Activated CD4-positive, alpha-beta T cell treated with anti-CD3 and anti-CD28 coated beads, Interleukin-10, Interleukin-2, amounts not matched to agents 100 ng/mL and 50 ng/mL, durations not matched to agents 16 hours and 8 hours (primary cell): ENCODE measurements around the gene FGF2.
"Not testable (repeated sequence)": the region's sequence is repeated elsewhere in the genome, so short reads cannot be mapped to it uniquely, and the experiment has no call there.

ENCODE experiments used
- DNase-seq: peaks from one replicate; pipeline ENCODE4 v3.0.0-alpha.2; 2020

FGF2 gene

DNA sequence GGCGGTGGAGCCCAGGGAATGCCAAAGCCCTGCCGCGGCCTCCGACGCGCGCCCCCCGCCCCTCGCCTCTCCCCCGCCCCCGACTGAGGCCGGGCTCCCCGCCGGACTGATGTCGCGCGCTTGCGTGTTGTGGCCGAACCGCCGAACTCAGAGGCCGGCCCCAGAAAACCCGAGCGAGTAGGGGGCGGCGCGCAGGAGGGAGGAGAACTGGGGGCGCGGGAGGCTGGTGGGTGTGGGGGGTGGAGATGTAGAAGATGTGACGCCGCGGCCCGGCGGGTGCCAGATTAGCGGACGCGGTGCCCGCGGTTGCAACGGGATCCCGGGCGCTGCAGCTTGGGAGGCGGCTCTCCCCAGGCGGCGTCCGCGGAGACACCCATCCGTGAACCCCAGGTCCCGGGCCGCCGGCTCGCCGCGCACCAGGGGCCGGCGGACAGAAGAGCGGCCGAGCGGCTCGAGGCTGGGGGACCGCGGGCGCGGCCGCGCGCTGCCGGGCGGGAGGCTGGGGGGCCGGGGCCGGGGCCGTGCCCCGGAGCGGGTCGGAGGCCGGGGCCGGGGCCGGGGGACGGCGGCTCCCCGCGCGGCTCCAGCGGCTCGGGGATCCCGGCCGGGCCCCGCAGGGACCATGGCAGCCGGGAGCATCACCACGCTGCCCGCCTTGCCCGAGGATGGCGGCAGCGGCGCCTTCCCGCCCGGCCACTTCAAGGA lies at the start of gene FGF2:
FGF2 (plus strand) TSS at position 279 of the 705 bp plus-strand sequence; CDS start at position 623, 344 bp downstream.
- peak; percentile 48 for DNase-seq

DNA sequence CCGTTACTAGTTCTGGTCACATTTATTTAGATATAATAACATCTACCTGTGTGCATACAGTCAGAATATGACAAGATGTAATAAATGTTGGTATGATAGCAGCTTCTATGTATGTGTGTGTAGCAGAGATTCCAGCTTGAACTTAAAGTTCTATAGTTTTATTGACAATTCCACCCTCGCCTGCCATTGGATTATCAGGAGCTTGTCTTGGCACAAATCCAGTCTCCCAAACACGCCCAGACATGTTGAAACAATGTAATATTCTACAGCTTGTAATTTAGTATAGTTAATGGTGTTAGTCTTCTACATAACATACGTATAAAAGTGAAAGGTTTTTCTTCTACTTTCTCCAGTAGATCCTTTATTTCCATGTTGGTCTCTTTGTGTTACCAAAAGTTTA lies 49.7 kb upstream of the FGF2 start:
- no peak for DNase-seq

DNA sequence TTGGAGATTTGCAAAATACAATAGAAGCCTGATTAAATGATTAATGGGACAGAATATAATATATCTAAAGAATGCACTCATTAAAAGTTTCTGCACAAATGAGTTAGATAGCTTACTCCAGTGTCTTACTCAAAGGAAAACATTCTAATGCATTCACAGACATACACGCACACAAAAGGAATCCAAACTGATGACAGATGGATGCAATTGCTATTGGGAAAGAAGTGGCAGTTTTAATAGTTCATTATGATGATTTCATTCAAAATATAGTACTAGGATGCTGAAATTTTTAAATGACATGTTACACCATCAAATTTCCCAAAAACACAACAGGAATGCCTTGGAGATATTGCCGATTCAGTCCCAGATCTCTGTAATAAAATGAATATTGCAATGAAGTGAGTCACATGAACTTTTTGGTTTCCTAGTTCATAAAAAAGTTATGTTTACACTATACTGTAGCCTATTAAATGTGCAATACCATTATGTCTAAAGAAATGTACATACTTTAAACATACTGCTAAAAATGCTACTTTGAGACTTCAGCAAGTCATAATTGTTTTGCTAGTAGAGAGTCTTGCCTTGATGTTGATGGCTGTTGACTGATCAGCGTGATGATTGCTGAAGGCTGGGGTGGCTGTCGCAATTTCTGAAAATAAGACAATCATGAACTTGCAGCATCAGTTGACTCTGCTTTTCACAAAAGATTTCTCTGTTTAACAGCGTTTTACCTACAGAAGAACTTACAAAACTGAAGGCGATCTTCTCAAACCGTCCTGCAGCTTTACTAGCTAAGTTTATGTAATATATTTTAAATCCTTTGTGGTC lies 48.6 kb upstream of the FGF2 start:
- DNase-seq: no peak

DNA sequence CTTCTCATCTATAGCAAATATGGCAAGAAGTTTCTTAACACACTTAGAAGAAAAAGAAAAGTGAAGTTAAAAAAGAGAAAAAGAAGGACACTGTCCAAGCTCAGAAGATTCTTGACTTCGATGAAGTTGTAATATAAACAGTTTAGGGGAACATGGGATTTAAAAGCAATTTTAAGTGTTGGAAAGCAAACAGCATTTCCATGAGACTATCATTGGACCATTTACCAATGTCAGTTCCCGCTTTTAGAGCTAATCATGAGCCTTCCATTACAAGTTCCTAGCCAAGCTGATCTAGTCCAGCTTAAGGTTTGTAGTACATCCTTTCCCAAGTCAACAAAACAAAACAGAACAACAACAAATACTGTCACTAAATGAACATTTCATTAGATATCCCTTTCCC lies 45.1 kb upstream of the FGF2 start:
- DNase-seq: no peak

DNA sequence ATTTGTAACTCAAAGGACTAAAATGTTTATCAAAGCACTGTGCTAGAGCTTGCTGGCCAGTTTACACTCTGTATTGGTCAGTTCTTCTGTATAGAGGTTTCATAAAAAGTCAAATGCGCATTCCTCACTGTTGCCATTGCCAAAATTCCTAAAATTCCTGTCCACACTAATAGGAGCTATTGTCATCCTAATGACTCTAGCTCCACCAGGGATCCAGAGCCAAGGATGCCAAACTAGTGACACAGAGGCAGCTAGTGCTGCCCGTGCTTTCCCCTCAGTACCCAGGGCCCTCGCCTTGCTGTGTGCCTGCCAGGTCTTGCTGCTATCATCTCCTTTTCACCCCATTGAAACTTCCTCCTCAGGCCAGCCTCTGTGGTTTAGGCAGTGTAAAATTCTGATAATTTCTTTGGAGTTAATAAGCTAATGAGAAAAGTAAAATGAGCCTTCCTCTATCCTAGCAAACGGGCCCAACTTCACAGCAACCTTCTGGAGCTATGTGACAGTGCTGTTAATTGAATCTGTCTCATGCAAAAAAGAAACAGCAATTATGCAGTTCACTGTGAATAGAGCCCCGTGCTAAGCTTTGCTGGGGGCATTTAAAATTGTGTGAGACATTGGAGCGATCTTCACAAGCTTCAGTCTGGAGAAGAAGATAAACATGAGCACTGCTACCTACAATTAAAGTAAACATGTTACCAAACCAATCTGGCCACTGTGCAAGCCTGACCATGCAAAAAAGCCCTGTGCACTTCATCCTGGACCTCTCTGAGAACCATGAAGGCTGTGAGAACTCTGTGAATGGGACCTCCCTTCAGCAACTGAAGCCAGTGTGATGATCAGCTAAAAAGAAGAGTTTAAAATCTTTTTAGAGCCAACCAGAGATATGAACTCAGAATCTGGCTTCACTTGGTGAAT lies 43.1 kb upstream of the FGF2 start:
- DNase-seq: no peak

DNA sequence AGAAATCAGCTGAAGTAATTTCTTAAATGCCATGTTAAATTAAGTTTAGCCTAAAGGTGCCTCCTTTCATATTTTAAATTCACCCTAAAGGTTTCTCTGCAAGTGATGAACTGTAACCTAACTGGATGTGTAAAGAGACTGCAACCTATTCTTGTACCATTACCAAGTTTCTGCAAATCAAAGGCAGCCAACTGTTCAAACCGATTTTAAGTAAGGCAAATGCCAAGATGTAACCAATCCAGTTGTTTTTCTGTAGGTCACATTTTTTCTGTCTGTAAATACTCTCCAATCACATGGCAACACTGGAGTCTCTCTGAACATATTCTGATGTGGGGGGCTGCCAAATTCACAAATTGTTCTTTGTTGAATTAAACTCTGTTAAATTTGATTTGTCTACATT lies 42.4 kb upstream of the FGF2 start:
- no peak for DNase-seq

DNA sequence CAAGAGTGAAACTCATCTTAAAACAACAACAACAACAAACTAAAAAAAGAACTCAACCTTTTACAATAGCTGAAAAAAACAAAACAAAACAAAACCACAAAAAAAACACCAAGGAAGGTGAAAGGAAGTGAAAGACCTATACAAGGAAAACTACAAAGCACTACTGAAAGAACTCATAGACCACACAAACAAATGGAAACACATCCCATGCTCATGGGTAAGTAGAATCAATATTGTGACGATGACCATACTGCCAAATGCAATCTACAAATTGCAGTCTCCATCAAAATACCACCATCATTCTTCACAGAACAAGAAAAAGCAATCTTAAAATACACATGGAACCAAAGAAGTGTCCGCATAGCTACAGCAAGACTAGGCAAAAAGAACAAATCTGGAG lies 41.5 kb upstream of the FGF2 start:
- DNase-seq: peak; percentile 42

DNA sequence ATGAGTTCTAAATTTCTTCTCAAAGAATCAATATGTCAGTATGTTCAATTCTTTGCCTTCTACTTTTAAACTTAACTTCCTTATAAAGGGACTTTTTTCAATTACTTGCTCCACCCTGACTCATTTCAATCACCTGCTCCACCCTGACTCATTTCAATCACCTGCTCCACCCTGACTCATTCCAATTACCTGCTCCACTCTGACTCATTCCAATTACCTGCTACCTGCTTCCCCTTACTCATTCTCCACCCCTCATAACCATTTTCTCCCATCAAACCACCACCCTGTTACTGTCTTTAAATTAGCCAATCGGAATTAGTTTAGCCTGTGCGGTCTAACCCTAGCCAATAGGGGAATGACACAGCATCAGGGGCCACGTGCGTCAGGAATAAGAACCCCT lies 40.3 kb upstream of the FGF2 start:
- peak; percentile 79 for DNase-seq

DNA sequence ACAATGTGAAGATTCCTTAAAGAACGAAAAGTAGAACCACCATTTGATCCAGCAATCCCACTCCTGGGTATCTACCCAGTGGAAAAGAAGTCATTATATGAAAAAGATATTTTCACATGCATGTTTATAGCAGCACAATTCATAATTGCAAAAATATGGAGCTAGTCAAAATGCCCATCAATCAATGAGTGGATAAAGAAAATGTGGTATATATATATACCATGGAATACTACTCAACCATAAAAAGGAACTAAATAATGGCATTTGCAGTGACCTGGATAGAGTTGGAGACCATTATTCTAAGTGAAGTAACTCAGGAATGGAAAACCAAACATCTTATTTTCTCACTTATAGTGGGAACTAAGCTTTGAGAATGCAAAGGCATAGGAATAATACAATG lies 39.7 kb upstream of the FGF2 start:
- DNase-seq: not testable (repeated sequence)

DNA sequence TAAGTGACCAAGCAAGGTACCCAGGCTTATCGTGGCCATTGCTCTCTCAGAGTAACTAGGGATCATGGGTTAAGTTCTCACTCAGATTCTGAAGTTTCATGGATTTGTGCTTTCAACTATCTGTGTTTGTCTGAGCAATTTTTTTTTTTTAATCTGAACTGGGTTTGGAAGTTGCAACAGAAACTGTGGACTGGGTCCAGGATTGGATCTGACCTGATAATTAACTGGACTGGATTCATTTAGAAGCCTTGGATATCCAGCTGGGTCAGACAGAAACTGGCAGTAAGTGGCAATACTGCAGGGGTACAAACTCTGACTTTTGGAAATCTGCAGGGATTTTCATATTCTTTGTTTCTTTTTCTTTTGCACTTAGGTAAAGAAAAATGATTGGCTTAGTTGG lies 38.7 kb upstream of the FGF2 start:
- no peak for DNase-seq

DNA sequence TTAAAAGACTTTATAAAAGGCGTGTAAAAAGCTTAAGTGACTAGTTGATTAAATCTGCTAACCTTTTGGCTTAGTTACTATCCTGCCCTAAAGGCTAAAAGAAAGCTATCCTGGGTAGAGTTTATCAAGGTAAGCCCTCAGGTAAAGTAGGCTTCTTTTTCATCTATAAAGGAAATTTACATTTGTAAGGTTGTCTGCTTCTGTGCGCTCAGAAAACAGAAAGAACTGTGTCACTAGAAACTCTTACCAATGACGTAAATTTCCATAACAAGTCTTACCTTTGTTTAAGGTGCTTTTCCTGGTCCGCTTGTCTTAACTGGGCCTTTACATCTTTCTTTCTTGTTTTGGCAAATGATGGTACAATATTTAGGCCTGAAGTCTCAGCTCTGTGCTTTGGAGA lies 37.7 kb upstream of the FGF2 start:
- no peak for DNase-seq

DNA sequence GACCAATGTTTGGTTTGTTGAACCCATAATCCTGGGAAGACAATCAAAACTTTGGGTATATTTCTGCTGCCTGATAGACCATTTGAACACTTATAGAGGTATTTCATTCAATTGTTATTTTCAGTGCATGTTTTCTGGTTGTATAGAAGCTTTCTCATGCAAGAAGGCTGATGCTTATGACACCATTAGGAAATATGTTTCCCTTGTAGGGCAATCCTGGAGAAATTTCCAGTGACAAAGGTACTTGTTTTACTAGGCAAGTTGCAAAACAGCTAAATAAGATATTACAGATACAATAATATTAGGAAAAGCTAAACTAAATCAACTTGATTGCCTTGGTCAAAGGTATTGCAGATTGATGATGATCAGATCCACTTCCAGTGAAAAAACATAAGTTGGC lies 32.8 kb upstream of the FGF2 start:
- DNase-seq: no peak

DNA sequence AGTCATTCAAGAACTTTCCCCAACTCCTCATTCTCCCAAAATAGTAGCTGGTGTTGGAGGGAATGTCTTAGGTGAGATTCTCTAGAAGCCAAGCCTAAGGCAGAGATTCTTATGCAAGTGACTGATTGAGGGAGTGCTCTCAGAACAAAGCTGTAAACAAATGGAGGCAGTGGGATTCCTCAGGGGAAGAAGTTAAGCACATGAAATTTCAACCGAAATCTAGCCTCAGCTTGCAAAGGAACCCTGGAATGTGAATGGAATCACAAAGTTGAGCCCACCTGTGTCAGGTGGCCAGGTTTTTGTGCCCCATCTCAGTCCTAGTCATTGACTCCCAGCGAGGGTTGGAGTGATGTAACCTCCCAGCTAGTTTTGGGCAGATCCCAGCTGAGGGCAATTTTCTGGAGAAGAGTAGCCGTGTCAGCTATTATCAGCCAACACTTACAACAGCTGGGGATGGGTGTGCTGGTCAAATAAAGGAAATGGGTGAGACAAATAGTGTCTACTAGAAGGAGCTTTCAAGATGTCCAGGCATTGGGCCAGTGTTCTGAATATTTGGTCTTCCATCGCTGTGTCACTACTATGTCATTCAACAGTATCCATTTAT lies 29.7 kb upstream of the FGF2 start:
- no peak for DNase-seq

DNA sequence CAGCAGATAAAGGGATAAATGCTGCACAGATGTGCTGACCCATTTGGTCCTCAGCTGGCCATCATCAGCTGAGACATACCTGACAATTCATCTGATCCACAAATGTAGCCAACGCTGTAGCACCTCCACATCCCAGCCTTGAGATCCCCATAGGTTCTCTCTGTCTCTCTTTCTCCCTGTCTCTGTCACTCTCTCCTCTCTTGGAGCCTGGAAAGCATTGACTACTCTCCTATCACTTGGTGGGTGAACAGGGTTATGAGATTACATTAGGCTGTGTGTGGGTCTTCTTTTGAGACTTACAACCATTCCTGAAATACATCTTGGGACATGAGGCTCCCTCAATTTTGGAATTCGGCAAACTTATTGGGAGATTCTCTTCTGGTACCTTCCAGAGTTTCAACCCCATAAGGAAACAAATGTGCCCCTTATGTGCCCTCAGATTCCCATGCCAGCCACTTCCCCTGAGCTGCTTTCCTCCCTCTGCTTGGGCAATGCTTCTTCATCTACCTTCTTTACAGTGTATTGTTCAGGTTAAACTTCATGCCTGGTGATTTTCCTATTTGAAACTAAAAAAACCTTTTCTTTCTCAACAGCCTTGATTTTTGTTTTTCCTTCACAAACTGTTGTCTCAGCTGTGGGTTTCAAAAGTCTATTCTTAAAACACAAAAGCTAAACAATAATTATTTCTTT lies 29.1 kb upstream of the FGF2 start:
- DNase-seq: no peak

DNA sequence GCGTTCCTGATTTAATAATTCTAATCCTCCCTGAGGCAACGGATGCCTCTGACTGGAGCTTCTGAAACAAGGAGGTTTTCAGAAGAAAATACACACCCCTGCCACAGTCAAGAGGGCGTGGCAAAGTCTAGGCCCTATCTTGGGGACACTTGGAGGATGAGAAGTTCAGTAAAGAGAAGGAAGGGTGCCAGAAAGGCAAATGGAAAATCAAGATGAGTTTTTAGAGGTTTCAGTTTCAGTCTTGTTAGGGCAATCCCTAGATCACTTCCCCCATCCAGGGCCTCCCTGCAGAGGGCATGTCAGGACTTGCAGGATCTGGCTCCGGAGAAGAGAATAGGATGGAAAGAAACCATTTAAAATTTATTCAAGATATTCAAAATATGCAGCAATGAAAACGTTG lies 28.5 kb upstream of the FGF2 start:
- DNase-seq: no peak

DNA sequence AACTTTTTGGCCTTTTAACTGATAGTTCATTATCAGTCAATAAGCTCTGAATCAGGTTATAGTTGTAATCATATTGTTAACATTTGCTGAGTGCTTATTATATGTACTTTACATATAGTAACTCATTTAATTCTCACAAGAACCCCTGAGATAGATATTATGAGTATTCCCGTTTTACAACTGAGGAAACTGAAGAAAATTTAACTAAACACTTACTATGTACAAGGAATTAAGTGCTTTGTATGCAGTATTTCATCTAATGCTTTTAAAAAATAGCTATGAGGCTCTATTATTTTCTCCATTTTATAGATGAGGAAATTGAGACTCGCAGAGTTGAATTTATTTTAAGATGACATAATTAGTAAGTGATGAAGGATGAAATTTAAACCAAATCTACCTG lies 27.7 kb upstream of the FGF2 start:
- no peak for DNase-seq

DNA sequence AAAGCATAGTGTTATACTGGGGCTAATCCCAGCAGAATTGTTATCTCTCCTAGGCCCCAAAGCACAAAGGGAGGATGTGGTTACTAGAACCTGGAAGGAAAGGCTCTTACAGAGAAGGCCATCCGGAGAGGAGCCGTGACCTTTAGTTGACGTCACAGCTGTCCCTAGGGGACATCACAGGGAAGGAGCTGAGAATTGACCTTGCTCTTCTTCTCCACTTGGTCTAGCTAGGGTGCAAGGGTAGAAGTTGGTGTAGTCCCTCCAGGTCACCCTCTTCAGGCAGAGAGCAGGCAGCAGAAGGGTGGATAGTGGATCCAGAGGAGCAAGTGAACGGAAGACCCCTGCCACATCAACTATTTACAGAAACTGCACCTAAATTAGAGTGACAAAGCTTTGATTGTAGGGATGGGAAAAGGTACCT lies 22.8 kb upstream of the FGF2 start:
- DNase-seq: no peak

DNA sequence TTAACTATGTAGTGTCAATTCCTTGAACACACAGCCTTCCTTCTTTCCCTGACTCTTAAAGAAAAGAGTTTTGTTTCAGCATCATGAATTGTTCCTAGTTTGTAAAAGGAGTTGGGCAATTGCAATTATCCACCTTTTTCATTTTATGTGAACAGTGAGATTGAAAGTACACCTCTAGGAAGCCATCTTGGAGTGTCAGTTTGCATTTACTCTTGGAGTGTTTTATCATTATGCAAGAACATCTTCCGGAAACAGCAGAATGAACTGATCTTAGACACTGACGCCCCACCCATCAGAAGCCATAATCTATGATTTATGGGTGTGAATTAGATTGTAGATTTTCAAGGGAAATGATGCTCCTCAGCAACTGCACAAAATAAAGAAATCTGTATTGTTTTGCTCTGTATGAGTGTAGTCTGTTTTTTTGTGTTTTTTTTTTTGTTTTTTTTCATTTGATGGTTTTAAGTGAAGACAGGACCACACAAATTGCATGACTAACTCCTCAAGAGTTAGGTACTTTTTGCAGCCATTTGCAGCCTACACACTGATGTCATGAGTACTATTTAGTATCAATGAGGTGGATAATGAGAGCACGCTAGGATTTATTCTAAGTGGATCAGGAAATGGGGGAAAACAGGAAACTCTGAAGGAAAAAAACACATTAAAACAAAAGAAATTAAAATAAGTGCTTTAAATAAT lies 19.5 kb upstream of the FGF2 start:
- DNase-seq: no peak

DNA sequence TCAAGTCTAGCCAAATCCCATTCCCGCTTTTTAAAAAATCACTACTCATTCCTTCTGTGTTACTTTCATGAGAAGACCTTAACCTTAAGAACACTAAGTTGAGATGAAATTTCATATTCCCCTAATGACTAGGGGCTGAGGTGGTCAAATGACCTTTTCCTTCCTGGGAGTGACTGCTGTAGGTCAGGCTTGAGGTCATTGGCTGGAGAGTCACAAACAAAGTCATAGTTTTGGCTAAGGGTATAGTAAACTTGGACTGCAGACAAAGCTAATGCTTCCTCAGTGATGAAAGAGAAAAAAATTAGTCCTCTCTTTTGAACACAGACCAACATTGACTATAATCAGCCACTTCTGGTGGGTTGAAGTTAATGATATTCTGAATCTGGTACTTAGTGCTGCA lies 16.0 kb upstream of the FGF2 start:
- DNase-seq: no peak

DNA sequence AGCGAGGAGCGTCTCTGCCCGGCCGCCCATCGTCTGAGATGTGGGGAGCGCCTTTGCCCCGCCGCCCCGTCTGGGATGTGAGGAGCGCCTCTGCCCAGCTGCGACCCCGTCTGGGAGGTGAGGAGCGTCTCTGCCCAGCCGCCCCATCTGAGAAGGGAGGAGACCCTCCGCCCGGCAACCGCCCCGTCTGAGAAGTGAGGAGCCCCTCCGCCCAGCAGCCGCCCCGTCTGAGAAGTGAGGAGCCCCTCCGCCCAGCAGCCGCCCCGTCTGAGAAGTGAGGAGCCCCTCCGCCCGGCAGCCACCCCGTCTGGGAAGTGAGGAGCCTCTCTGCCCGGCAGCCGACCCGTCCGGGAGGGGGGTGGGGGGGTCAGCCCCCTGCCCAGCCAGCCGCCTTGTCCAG lies 14.8 kb upstream of the FGF2 start:
- not testable (repeated sequence) for DNase-seq

DNA sequence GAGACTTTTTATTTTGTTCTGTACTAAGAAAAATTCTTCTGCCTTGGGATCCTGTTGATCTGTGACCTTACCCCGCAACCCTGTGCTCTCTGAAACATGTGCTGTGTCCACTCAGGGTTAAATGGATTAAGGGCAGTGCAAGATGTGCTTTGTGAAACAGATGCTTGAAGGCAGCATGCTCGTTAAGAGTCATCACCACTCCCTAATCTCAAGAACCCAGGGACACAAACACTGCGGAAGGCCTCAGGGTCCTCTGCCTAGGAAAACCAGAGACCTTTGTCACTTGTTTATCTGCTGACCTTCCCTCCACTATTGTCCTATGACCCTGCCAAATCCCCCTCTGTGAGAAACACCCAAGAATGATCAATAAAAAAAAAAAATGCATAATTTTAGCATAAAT lies 13.8 kb upstream of the FGF2 start:
- DNase-seq: not testable (repeated sequence)

DNA sequence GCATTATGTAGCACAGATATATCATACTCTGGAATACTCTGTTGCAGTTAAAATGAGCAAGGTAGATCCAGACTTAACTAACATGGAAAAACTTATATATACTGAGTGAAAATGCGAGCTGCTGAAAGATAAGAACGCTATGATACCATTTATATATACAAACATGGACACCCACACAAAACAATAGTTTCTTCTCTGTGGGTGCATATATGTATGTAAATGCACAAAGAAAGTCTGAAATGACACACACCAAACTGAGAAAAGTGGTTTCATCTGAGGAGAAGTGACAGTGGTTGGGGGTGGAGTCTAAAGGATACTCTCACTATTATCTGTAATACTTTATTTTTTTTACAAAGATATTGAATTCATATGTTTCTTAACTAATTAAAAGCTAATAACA lies 12.2 kb upstream of the FGF2 start:
- DNase-seq: peak; percentile 78
